HG02798 (cell line): Measurements from ENCODE around the gene DENND6B.

Experiments
- ATAC-seq: cut with Tn5 transposase; IDR thresholded peaks from one replicate; pipeline ENCODE4 v1.9.1; 2021; ENCODE audit warnings: mild to moderate bottlenecking; ENCODE audit not compliant: unreplicated experiment, poor library complexity

The DENND6B gene

DNA sequence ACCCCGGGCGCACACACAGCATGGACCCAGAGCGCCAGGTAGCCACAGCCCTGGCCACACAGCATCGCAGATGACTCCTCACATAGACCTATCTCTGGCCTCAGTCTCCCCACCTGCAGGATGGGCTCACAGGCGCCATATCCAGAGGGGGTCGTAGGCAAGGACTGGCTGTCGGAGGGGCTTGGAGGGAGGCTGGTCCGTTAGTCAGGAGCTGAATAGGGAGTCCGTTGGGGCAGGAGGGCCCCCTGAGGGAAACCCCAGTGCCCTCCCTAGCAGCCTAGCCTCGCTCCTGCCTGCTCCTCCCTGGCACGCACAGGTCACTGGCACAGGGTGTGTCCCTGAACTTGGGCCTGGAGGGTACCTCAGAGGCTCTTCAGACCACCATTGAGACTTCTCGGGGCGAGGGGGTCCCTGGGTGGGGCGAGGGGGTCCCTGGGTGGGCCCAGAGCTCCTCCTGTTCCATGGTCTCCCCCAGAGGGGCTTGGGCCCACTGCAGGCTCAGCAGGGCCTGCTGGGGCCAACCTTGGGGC, 21.4 kb downstream of the DENND6B start:
- no peak for ATAC-seq

DNA sequence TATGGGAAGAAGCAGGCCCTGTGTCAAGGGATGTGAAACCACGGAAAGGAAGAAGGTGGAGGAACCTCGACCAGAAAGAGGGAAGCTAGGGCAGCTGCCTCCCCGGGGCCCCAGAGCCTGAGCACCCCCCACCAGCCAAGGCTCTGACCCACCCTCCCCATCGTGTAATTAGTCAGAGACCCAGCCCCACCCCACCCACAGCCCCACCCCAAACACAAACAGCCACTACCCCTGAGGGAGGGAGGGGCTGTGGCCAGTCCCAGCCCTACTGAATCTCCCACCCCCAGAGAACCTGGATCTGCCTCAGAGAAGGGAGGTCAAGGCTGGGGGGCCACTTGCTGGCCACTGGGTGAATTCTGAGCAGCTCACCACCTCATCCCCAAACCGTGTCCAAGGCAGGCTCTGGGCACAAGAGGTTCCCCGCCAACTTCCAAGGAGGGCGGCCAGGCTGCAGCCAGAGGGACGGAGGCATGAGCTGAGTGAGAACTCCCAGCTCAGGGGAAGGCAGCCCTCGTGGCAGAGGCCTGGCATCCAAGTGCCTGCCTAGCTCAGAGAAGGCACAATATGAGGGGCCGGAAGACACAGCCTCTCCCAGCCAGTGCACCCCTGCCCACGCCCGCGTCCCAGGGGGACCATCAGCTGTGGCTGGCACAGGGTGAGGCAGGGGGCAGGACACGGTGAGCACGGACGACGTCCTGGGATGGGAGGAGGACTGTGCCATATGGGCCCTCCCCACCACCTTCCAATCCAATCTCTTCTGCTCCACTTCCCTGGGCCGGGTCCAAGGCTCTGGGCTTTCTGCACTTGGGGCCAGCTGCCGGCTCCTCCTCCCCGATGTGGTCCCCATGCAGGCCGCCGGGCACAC, 22.1 kb downstream of the DENND6B start:
- no peak for ATAC-seq

DNA sequence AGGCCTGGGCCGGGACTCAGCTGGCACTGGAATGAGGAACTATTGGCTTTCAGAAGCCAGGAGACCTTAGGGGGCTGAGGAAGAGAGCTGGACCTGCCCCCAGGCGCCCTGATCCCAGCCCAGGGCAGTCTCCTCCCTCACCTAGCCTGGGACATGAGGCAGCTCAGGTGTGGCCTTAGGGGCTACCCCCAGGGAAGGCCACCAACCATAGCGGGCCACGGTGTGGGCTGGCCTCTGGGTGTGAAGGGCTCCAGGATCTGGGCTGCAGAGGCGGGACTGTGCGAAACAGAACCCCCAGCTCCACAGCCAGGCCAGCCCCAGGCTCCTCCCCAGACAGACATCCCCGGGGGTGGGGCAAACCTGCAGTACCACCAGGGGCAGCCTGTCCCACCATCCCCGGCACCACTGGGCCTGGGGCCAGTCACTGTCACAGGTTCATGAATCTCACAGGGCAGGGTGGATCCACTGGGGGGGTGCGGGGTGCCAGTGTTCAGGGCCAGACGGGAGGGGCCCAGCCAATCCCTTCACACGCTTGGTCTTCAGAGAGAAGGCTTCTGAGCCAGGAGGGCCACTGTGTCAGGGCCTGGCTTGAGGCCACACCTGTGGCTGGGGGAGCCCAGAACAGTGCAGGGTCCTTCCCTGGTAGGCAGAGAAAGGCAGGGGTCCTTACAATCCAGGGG, 22.8 kb downstream of the DENND6B start:
- ATAC-seq: no peak

DNA sequence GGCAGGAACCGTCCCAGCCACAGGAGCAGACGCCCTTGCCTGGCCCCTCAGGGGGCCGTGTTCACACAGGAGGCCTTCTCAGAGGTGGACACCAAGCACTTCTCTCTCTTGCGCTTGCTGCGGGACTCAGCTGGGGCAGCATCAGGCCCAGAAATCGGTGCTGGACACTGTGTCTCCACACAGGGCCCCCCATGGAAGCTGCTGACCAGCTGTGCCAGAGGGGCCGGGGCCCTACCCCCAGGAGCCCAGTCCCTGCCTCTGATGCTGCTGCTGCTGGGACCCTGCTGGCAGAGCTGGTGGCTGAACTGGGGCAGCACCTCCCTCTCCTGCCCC, 23.3 kb downstream of the DENND6B start:
- no peak for ATAC-seq

DNA sequence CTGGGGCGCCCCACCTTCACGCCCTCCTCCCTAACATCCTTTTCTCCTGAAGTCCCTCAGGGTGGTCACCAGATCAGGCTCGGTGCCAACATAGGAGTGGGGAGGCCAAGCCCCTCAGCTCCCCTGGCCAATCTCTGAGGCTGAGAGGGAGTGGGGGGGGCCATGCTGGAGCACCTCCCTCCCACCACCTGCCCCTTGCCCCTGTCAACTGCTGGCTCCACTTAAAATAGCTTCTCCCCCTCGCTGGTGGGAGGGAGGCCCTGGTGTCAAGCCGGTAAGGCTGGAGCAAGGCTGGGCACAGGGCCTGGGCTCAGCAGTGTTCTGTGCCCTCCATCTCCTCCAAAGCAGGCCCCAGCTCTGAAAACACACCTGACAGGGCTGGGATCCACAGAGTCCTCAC, 24.2 kb downstream of the DENND6B start:
- no peak for ATAC-seq

DNA sequence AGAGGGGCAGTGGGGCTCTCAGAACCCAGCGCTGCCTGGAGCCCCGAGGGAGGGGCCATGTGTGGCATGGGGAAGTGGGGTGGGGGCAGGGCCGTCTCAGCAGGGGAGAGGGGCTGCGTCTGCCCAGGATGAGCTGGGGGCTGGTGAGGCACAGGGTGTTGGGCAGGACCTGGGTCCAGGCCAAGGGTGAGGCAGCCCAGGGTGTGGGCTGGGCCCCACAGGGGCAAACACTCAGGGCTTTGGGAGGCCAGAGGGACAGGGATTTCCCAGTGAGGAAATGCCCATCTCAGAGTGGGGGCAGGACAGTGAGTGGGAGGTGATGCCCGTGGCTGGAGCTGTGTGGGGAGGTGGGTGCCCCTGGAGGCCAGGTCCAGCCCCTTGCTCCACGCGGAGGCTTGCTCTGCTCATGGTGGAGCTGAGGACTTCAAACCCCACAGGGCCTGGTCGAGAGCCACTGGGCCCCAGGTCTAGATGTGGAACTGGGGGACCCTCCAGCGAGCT, 24.7 kb downstream of the DENND6B start:
- no peak for ATAC-seq

DNA sequence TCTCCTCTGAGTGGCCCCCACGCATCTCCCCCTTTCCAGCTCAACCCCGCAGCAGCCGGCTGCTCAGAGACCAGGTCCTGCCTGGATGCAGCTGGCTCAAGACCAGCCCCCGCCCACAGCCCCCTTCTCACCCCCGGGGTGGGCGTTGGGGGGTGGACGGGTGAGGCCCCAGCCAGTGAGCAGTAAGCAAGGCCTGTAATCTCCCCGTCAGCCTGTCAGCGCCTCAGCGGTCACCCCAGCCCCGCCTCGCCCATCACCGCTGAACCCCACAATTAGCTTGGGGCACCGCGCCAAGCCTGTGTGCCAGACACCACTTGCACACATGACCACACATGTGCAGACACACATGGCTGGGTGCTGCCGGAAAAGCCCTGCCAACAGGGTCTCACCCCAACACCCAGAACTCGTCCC, 25.2 kb downstream of the DENND6B start:
- no peak for ATAC-seq

DNA sequence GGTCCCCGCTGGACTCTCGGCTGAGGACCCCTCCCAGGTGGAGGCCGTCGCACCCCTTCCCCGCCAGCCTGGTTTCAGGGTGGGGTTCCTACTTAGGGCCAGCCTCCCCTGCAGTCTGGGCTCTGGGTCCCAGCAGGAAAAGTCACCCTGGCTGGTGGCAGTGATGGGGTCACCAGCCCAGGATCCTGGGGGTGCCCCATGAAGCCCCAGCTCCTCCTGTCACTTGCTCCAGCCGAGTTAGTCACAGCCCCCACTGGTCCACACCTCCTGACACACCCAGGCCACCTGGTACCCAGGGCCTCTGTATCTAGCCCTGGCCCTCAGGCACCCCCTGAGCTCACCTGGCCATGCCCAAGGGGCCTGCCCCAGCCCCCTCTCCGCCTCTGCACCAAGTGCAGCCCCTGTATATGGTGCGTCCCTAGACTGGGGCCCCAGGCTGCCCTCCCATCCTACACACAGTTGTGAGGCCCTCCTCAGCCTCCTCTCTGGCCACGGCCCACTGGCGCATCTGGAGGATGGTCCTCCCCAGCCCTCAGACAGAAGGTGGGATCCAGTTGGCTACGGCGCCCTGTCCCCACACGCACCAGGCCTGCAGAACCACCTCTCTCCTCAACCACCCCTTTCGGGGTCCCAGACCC, 26.1 kb downstream of the DENND6B start:
- no peak for ATAC-seq

DNA sequence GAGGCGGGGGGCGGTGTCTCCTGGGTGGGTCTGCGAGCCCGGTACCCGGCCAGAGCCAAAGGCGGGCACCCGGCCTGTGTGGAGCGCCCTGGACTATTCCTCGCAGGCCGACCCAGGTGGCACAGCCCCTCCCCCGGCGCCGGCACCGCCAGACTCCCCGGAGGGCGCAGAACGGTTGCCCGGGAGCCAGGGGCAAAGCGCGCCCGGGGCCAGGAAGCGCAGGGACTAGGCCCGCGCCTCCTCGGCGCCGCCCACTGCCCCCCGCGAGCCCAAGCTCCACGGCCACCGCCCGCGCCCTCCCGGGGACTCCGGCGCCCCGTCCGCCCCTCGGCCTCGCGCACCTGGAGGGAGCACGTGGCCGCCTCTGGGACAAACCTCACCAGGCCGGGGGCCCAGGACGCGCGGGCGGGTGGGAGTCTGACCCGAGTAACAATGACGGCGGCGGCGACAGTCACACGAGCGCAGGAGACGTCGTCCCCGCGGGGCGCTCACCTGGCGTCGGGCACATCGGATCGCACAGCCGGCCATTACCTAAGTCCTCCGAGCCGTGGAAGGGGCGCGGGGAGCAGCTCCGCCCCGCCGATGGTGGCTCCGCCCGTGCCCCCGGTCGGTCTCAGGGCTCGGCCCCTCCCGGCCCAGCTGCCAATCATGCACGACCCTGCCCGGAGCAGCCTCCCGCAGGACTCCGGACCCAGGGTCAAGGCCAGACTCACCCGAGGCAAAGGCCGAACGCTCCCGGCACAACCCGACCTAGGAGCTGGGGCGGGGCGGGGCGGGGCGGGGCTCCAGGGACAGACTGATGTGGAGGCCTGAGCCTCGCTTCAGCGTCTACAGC, 26.8 kb downstream of the DENND6B start:
- no peak for ATAC-seq

DNA sequence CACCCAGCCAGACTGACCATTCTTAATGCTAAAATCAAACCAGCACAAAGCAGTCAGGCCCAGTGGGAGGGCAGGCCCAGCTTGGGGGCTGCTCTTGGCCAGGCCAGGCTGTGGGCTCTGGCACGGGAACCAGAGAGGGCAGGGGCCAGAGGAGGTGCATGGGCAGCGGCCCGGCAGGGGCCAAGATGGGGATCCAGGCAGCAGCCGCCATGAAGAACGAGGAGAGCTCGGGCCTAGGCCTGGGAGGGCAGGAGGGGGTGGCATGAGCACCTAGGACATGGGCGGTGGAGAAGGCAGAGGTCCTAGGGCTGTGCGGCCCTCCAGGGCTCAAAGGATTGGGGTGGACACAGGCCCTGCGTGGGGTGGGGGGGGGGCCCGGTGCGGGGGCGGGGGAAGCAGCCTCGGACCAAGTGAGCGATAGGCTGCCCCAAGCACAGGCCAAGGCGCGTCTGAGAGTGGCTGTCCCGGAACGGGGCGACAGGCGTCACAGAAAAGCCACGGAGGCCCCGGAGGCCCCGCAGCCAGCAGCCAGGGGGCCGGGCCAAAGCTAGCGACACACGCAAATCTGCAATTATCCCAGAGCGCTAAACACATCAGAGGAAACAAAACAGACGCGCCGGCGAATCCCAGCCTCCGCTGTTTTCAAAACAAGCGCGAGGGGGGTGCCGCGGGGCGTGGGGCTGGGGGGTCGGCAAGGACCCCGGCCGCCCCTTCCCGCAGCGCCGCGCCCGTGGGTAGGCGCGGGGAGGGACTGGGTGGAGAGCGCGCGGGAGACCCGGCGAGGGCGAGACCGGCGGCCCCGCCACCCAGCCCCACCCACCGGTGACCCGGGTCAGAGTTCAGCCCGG, 27.7 kb downstream of the DENND6B start:
- no peak for ATAC-seq

DNA sequence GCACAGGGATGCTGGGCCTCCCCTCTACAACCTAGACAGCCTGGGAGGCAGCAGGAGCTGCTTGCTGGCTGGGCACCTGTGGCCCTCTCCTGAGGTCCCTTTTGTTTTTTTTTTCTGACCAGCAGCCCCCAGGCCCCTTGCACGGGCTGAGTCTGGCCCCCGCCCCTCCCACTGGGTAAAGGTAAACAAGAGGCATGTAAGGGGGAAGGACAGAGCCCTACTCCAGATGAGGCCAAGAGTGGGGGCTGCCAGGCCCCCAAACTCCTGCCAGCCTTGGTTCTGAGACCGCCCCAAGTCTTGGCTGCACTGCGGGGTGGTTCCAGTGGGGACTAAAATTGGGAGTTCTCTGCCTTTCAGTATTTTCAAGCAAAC, 28.6 kb downstream of the DENND6B start:
- no peak for ATAC-seq

DNA sequence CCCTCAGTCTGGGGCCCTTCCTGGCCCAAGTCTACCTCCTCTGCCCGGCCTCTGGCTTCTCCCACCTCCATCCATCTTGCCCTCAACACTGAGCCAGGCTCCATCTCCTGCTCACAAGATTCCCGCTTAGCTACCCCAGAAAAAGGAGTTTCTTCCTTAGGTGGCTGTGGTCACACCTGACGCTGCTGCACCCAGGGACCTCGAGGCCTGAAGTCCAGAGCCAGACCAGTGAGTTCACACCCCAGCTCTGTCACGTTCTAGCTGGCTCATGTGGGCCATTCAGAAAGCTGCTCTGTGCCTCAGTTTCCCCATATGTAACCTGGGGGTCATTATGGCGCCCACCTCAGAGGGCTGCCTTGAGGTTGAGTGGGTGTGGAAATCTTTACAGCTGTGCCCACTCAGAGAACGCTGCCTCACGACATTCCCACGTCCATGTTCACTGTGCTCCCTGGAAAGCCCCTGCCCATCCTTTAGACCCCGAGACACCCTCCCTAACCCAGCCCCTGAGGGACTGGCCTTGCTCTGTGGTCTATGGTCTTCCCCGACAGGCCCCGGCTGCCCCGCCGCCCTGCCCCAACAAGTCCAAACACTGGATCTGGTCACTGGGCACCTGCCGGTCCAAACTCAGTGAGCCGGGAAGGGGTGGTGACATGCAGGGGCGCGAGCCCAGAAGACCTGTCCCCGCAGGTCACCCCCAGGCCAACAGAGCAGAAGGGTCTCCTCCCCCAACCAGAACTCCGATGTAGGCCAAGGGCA, 29.1 kb downstream of the DENND6B start:
- ATAC-seq: no peak

DNA sequence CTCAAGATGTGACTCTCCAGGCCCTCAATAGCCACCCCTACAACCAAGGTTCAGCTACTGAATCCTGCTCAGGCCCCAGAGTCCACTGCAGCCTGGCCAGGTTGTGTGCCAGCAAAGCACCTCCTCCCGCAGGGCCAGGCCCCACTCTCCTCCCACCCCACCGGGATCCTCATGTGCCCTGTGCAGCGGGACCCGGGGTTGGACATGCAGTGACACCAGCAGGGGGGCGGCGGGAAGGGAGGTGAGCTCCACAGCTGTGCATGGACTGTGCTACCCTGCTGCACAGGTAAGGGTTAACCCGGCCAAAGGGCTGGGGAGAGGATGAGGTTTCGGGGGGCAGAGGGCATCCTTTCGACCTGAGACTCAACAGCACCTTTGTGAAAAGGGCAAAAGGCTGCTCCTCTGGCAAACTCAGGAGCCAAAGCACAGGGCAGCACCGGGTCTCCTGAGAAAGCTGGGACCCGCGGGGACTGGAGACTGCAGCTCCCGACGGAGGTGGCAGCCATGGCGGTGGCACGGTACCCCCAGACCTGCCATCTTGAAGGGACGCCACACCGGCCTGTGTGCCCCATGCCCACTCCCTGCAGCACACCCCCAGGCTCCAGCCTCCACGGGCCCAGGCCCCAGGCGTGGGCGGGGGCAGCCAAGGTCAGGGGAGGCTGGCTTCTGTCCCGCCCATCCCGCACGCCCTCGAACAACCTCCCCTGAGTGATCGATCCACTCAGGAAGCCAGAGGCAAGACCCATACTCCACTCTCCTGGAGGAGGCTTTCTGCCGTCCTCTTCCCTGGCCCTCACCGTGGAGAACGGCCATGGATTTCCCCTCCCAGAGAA, 29.9 kb downstream of the DENND6B start:
- no peak for ATAC-seq

DNA sequence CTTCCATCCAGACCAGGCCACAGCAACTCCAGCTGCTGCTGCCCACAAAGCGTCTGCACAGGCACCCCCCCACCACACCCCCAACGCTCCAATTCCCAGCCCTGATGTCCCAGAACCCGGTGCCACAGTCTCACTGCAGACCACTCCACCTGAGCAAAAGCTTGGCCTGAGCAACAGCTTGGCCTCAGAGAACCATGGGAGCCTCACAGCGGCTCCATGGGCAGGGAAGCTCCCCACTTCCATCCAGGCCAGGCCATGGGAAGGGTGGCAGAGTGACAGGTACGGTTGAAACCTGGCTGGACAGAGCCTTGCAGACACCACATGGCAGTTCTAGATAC, 32.5 kb downstream of the DENND6B start:
- no peak for ATAC-seq

DNA sequence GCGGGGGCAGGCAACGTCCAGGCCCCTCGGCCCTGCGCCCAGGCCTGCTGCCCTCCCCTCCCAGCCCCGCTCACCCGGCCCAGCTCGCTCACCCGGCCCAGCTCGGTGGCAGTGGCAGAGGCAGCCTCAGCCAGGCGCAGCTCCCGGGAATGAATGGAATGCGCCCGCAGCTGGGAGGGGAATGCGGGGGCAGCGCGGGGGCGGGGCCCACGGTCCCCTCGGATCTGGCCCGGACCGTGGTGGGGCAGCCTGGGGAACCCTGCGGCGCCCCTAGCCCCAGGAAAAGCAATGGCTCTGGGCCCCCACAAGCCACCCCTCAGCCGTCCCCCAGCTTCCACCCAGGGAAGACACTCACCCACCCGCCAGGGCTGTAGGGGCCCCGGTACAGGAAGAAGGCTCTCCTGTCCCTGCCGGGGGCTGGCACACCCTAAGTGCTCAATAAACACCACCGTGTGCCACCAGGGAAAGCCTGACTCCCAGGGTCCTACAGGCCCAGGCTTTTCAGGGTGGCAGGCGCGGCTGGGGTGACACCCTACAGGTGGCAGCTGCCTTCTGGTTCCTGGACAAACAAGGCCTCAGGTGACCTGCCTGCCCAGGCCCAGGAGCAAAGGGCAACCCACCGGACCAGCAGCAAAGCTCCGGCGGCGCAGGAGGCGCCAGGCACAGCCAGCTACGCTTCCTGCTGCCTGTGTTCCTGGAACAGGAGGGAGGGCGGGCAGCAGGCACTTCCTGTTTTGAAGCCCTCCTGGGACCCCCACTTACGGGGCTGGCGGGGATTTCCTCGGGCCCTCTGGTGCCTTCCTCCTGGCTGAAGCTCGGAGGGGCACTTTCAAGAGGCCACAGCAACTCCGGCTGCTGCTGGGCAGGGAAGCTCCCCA, 33.1 kb downstream of the DENND6B start:
- no peak for ATAC-seq

DNA sequence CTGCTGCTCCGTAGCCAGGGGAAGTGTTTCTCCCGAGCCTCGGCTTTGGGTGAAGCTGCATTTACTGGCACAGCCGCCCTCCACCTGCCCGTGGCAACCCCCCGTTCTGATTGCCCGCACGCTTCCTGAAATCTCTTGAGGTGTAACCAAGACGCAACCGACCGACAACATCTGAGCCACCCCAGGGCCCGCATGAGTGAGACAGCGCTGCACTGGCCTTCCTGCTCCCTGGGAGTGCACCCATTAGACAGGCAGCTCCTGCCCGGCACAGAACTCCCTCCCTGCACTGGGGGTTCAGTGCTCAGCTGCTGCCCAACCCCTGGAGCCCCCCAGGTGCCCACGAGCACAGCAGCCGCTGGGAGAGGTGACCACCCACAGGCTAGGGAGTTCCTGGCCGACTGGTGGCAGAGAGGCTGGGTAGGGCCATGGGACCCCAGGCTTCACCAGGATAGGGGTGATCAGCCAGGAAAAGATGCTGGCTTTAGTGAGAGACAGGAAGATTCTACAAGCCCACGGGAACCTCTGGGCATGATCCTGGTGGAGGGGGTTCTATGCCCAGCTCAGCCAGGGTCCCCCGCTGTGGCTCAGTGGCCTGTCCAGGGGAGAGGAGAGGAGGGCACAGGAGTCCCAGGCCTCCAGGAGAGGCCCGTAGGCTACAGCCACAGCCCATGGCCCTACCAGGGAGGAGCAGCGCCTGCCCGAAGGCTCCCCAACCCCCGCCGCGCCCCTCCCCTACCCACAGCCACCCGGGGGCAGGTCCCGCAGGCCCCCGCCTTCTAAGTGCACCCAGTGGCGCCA, 34.0 kb downstream of the DENND6B start:
- no peak for ATAC-seq
